Neuron (in vitro differentiated cells): Measurements from ENCODE around the gene SLC8A2.

Source experiments
- H2AFZ ChIP-seq: one replicate; pipeline ENCODE4 v1.6.1; 2013; ENCODE audit warnings: low read depth, mild to moderate bottlenecking, inconsistent platforms, low read length, moderate library complexity
- H3K27me3 ChIP-seq: one replicate; pipeline ENCODE4 v1.6.1; 2013; ENCODE audit warnings: low read length; ENCODE audit not compliant: insufficient read depth
- H3K36me3 ChIP-seq: one replicate; pipeline ENCODE4 v1.6.1; 2013; ENCODE audit warnings: low read length; ENCODE audit not compliant: insufficient read depth
- H3K4me1 ChIP-seq: one replicate; pipeline ENCODE4 v1.6.1; 2013; ENCODE audit warnings: low read length; ENCODE audit not compliant: insufficient read depth
- H3K4me3 ChIP-seq: 2 replicates; pipeline ENCODE4 v1.5.1; 2013; ENCODE audit warnings: mild to moderate bottlenecking, low read length, moderate library complexity
- H3K9me3 ChIP-seq: one replicate; pipeline ENCODE4 v1.6.1; 2013; ENCODE audit warnings: low read length

SLC8A2 gene

GRCh38 chr19:47475465-47475864 is 3.8 kb upstream of the SLC8A2 start:
- Histone ChIP-seq H3K4me3 (no peak overlapping the region), H3K36me3 (no peaks in the 10 kb centered on the region), H3K27me3 (peaks cover 6% of the 10 kb centered on the region), H3K4me1 (peaks cover 7% of the 10 kb centered on the region), H2AFZ (no peak overlapping the region), H3K9me3 (peaks cover 2% of the 10 kb centered on the region)

GRCh38 chr19:47473336-47473735 is 1.6 kb upstream of the SLC8A2 start:
- peaks cover 21% of the 10 kb centered on the region for H3K4me1 ChIP-seq
- H2AFZ ChIP-seq: no peak overlapping the region
- no peaks in the 10 kb centered on the region for H3K36me3 ChIP-seq
- H3K4me3 ChIP-seq: no peak overlapping the region
- peaks cover 22% of the 10 kb centered on the region for H3K27me3 ChIP-seq
- H3K9me3 ChIP-seq: no peaks in the 10 kb centered on the region

- no peaks in the 10 kb centered on the region for H3K9me3 ChIP-seq
- H3K4me3 ChIP-seq: peak overlapping the region; percentile 32
- peaks cover 21% of the 10 kb centered on the region for H3K4me1 ChIP-seq
- peak overlapping the region; percentile 38 for H2AFZ ChIP-seq
- peaks cover 22% of the 10 kb centered on the region for H3K27me3 ChIP-seq
- no peaks in the 10 kb centered on the region for H3K36me3 ChIP-seq
Measured at GRCh38 chr19:47471381-47471732, 336 bp downstream of the SLC8A2 start.

GRCh38 chr19:47470447-47471195 is 1.1 kb downstream of the SLC8A2 start:
- H3K27me3 ChIP-seq: peaks cover 22% of the 10 kb centered on the region

GRCh38 chr19:47469719-47470118 is 2.0 kb downstream of the SLC8A2 start:
- no peak overlapping the region for H2AFZ ChIP-seq
- peaks cover 22% of the 10 kb centered on the region for H3K27me3 ChIP-seq
- H3K4me1 ChIP-seq: peaks cover 32% of the 10 kb centered on the region
- no peaks in the 10 kb centered on the region for H3K9me3 ChIP-seq
- no peak overlapping the region for H3K4me3 ChIP-seq
- H3K36me3 ChIP-seq: no peaks in the 10 kb centered on the region

More at GRCh38 chr19:47470447-47471195, 1.1 kb downstream of the SLC8A2 start:
- Histone ChIP-seq H3K9me3 (no peaks in the 10 kb centered on the region), H3K4me3 (no peak overlapping the region), H3K4me1 (peaks cover 23% of the 10 kb centered on the region), H2AFZ (no peak overlapping the region), H3K36me3 (no peaks in the 10 kb centered on the region)

GRCh38 chr19:47469363-47469700 is 2.4 kb downstream of the SLC8A2 start:
- H3K4me3 ChIP-seq: no peak overlapping the region
- peaks cover 35% of the 10 kb centered on the region for H3K4me1 ChIP-seq
- H3K9me3 ChIP-seq: no peaks in the 10 kb centered on the region
- H2AFZ ChIP-seq: no peak overlapping the region
- H3K27me3 ChIP-seq: peaks cover 22% of the 10 kb centered on the region
- H3K36me3 ChIP-seq: no peaks in the 10 kb centered on the region

GRCh38 chr19:47467914-47468313 is 3.8 kb downstream of the SLC8A2 start:
- H3K4me1 ChIP-seq: peaks cover 35% of the 10 kb centered on the region
- H2AFZ ChIP-seq: no peak overlapping the region
- H3K9me3 ChIP-seq: no peaks in the 10 kb centered on the region
- H3K36me3 ChIP-seq: no peaks in the 10 kb centered on the region
- peaks cover 22% of the 10 kb centered on the region for H3K27me3 ChIP-seq
- H3K4me3 ChIP-seq: no peak overlapping the region

- Histone ChIP-seq H3K4me3 (no peak overlapping the region), H2AFZ (no peak overlapping the region), H3K36me3 (no peaks in the 10 kb centered on the region), H3K27me3 (peaks cover 19% of the 10 kb centered on the region), H3K9me3 (no peaks in the 10 kb centered on the region), H3K4me1 (peaks cover 28% of the 10 kb centered on the region)
Measured at GRCh38 chr19:47465957-47466356, 5.7 kb downstream of the SLC8A2 start.

GRCh38 chr19:47464675-47465419 is 6.8 kb downstream of the SLC8A2 start:
- no peaks in the 10 kb centered on the region for H3K36me3 ChIP-seq
- no peaks in the 10 kb centered on the region for H3K9me3 ChIP-seq
- peaks cover 27% of the 10 kb centered on the region for H3K4me1 ChIP-seq
- H2AFZ ChIP-seq: no peak overlapping the region
- H3K4me3 ChIP-seq: no peak overlapping the region
- peaks cover 10% of the 10 kb centered on the region for H3K27me3 ChIP-seq

GRCh38 chr19:47461876-47462275 is 9.8 kb downstream of the SLC8A2 start:
- Histone ChIP-seq H3K9me3 (no peaks in the 10 kb centered on the region), H3K4me3 (no peak overlapping the region), H3K27me3 (peaks cover 7% of the 10 kb centered on the region), H3K36me3 (no peaks in the 10 kb centered on the region), H2AFZ (no peak overlapping the region), H3K4me1 (peaks cover 14% of the 10 kb centered on the region)

- Histone ChIP-seq H3K4me3 (no peak overlapping the region), H3K27me3 (peaks cover 7% of the 10 kb centered on the region)
Measured at GRCh38 chr19:47459477-47459876, 12.2 kb downstream of the SLC8A2 start.

GRCh38 chr19:47458672-47459071 is 13.0 kb downstream of the SLC8A2 start:
- no peak overlapping the region for H3K4me3 ChIP-seq
- H3K9me3 ChIP-seq: peaks cover 4% of the 10 kb centered on the region
- peaks cover 7% of the 10 kb centered on the region for H3K27me3 ChIP-seq
- H2AFZ ChIP-seq: no peak overlapping the region
- H3K36me3 ChIP-seq: no peaks in the 10 kb centered on the region
- H3K4me1 ChIP-seq: no peaks in the 10 kb centered on the region

More at GRCh38 chr19:47459477-47459876, 12.2 kb downstream of the SLC8A2 start:
- no peaks in the 10 kb centered on the region for H3K36me3 ChIP-seq
- peaks cover under 1% of the 10 kb centered on the region for H3K4me1 ChIP-seq
- H3K9me3 ChIP-seq: peaks cover 4% of the 10 kb centered on the region
- no peak overlapping the region for H2AFZ ChIP-seq

GRCh38 chr19:47456721-47457474 is 14.8 kb downstream of the SLC8A2 start:
- Histone ChIP-seq H3K36me3 (no peaks in the 10 kb centered on the region), H3K27me3 (peaks cover 7% of the 10 kb centered on the region), H3K4me1 (no peaks in the 10 kb centered on the region), H3K4me3 (no peak overlapping the region), H3K9me3 (peaks cover 4% of the 10 kb centered on the region), H2AFZ (no peak overlapping the region)
